Effector memory CD8-positive, alpha-beta T cell (primary cell): ENCODE data around the gene SLC27A3.
A peak's percentile ranks its signal among the peaks of the same experiment; 100 is the strongest.

Experiments used
- ATAC-seq: fragments of 150-1000 bp; cut with Tn5 transposase; replicated peaks from 2 replicates; pipeline ENCODE4 v1.10.0; 2021; ENCODE audit warnings: mild to moderate bottlenecking, moderate library complexity
- DNase-seq, 3 experiments: peaks; one replicate each; pipeline ENCODE4 v3.0.0; 2021
- H3K27ac Mint-ChIP-seq, 2 donors: one replicate each; pipeline ENCODE4 v1.8.0; 2022; ENCODE audit warnings: mild to moderate bottlenecking in 2 of 2, mixed read lengths in 2 of 2, moderate library complexity in 2 of 2
- H3K27me3 Mint-ChIP-seq, 2 donors: one replicate each; pipeline ENCODE4 v1.8.0; 2022; ENCODE audit warnings: mixed read lengths in 2 of 2
- H3K36me3 Mint-ChIP-seq: one replicate; pipeline ENCODE4 v1.8.0; 2022; ENCODE audit warnings: mild to moderate bottlenecking, moderate library complexity, mixed read lengths; ENCODE audit not compliant: insufficient read depth
- H3K4me1 Mint-ChIP-seq, 2 donors: one replicate each; pipeline ENCODE4 v1.8.0; 2022; ENCODE audit warnings: low read depth in 2 of 2, mixed read lengths in 2 of 2
- H3K4me3 Mint-ChIP-seq, 2 donors: one replicate each; pipeline ENCODE4 v1.8.0; 2022; ENCODE audit warnings: mild to moderate bottlenecking in 2 of 2, mixed read lengths in 2 of 2, moderate library complexity in 2 of 2
- H3K9me3 Mint-ChIP-seq, 2 donors: one replicate each; pipeline ENCODE4 v1.8.0; 2022; ENCODE audit warnings: mixed read lengths in 2 of 2

The SLC27A3 gene

GRCh38 chr1:153770797-153771196 lies 4.4 kb upstream of the SLC27A3 start:
- no peak overlapping the region for H3K27ac Mint-ChIP-seq
- H3K4me1 Mint-ChIP-seq = peaks cover 10 to 19% of the 10 kb centered on the region in 2 donors
- H3K27me3 Mint-ChIP-seq = no peaks in the 10 kb centered on the region
- H3K4me3 Mint-ChIP-seq = no peak overlapping the region
- no peaks in the 10 kb centered on the region for H3K9me3 Mint-ChIP-seq
- ATAC-seq (no peak), DNase-seq (no peak)
- H3K36me3 Mint-ChIP-seq = peaks cover 17% of the 10 kb centered on the region

- DNase-seq (no peak), ATAC-seq (no peak)
- H3K4me1 Mint-ChIP-seq = peaks cover 10 to 19% of the 10 kb centered on the region in 2 donors
- H3K27me3 Mint-ChIP-seq = no peaks in the 10 kb centered on the region
- H3K4me3 Mint-ChIP-seq = no peak overlapping the region
- H3K36me3 Mint-ChIP-seq = peaks cover 16% of the 10 kb centered on the region
- no peaks in the 10 kb centered on the region for H3K9me3 Mint-ChIP-seq
- H3K27ac Mint-ChIP-seq = no peak overlapping the region
Observed at GRCh38 chr1:153771261-153771660, 3.9 kb upstream of the SLC27A3 start.

- ATAC-seq = no peak
- Mint-ChIP-seq H3K9me3 (no peaks in the 10 kb centered on the region), H3K4me1 (peaks cover 17 to 25% of the 10 kb centered on the region in 2 donors), H3K27ac (no peak overlapping the region), H3K4me3 (no peak overlapping the region), H3K36me3 (peaks cover 17% of the 10 kb centered on the region), H3K27me3 (no peaks in the 10 kb centered on the region)
- no peak for DNase-seq
Observed at GRCh38 chr1:153771841-153772593, 3.2 kb upstream of the SLC27A3 start.

- peak overlapping the region in 1 of 2 donors; percentile 86 for H3K4me3 Mint-ChIP-seq
- no peak for ATAC-seq
Observed at GRCh38 chr1:153773096-153773921, 1.9 kb upstream of the SLC27A3 start.

GRCh38 chr1:153774026-153774595 lies 1.1 kb upstream of the SLC27A3 start:
- Mint-ChIP-seq H3K4me3 (peak overlapping the region; percentile 83 to 86), H3K4me1 (peaks cover 27 to 39% of the 10 kb centered on the region in 2 donors), H3K27ac (peak overlapping the region; percentile 28 to 88), H3K27me3 (no peaks in the 10 kb centered on the region), H3K36me3 (peaks cover 18% of the 10 kb centered on the region), H3K9me3 (no peaks in the 10 kb centered on the region)
- DNase-seq = no peak
- ATAC-seq = no peak

More at GRCh38 chr1:153773096-153773921, 1.9 kb upstream of the SLC27A3 start:
- Mint-ChIP-seq H3K27me3 (no peaks in the 10 kb centered on the region), H3K9me3 (no peaks in the 10 kb centered on the region), H3K36me3 (peaks cover 18% of the 10 kb centered on the region), H3K4me1 (peaks cover 24 to 35% of the 10 kb centered on the region in 2 donors), H3K27ac (peak overlapping the region; percentile 28 to 88)
- DNase-seq = no peak

- peak; percentile 56 to 60 (median 58) for DNase-seq
- Mint-ChIP-seq H3K36me3 (peaks cover 15% of the 10 kb centered on the region), H3K27me3 (no peaks in the 10 kb centered on the region), H3K4me3 (peak overlapping the region; percentile 83 to 86), H3K4me1 (peaks cover 27 to 39% of the 10 kb centered on the region in 2 donors), H3K27ac (peak overlapping the region; percentile 88 to 93), H3K9me3 (no peaks in the 10 kb centered on the region)
- ATAC-seq = peak; percentile 77
Observed at GRCh38 chr1:153775458-153776327, 486 bp downstream of the SLC27A3 start.

GRCh38 chr1:153776352-153776751 lies 1.1 kb downstream of the SLC27A3 start:
- ATAC-seq = no peak
- H3K4me1 Mint-ChIP-seq = peaks cover 27 to 39% of the 10 kb centered on the region in 2 donors
- no peaks in the 10 kb centered on the region for H3K27me3 Mint-ChIP-seq
- no peak for DNase-seq
- H3K9me3 Mint-ChIP-seq = no peaks in the 10 kb centered on the region
- peaks cover 15% of the 10 kb centered on the region for H3K36me3 Mint-ChIP-seq
- peak overlapping the region; percentile 83 to 86 for H3K4me3 Mint-ChIP-seq
- peak overlapping the region; percentile 80 to 93 for H3K27ac Mint-ChIP-seq

- peak overlapping the region; percentile 78 to 80 for H3K27ac Mint-ChIP-seq
Observed at GRCh38 chr1:153776845-153777370, 1.7 kb downstream of the SLC27A3 start.

GRCh38 chr1:153777648-153778047 lies 2.4 kb downstream of the SLC27A3 start:
- DNase-seq = no peak
- Mint-ChIP-seq H3K4me1 (peaks cover 30 to 39% of the 10 kb centered on the region in 2 donors), H3K27me3 (no peaks in the 10 kb centered on the region), H3K4me3 (no peak overlapping the region), H3K9me3 (no peaks in the 10 kb centered on the region), H3K36me3 (peaks cover 15% of the 10 kb centered on the region), H3K27ac (peak overlapping the region; percentile 55 to 80)
- ATAC-seq = no peak

More at GRCh38 chr1:153776845-153777370, 1.7 kb downstream of the SLC27A3 start:
- Mint-ChIP-seq H3K27me3 (no peaks in the 10 kb centered on the region), H3K9me3 (no peaks in the 10 kb centered on the region), H3K36me3 (peaks cover 15% of the 10 kb centered on the region), H3K4me3 (peak overlapping the region; percentile 83 to 86), H3K4me1 (peaks cover 27 to 39% of the 10 kb centered on the region in 2 donors)
- no peak for ATAC-seq
- DNase-seq = no peak

- H3K27ac Mint-ChIP-seq = peak overlapping the region; percentile 55 to 80
- DNase-seq (no peak), ATAC-seq (no peak)
- H3K9me3 Mint-ChIP-seq = no peaks in the 10 kb centered on the region
- peaks cover 34 to 38% of the 10 kb centered on the region in 2 donors for H3K4me1 Mint-ChIP-seq
- H3K4me3 Mint-ChIP-seq = no peak overlapping the region
- no peaks in the 10 kb centered on the region for H3K27me3 Mint-ChIP-seq
- H3K36me3 Mint-ChIP-seq = peaks cover 16% of the 10 kb centered on the region
Observed at GRCh38 chr1:153778051-153778823, 3.0 kb downstream of the SLC27A3 start.

GRCh38 chr1:153778824-153779519 lies 3.8 kb downstream of the SLC27A3 start:
- no peak for DNase-seq
- H3K27me3 Mint-ChIP-seq = no peaks in the 10 kb centered on the region
- H3K27ac Mint-ChIP-seq = peak overlapping the region in 1 of 2 donors; percentile 41
- no peaks in the 10 kb centered on the region for H3K9me3 Mint-ChIP-seq
- peaks cover 31 to 34% of the 10 kb centered on the region in 2 donors for H3K4me1 Mint-ChIP-seq
- ATAC-seq = no peak
- peaks cover 21% of the 10 kb centered on the region for H3K36me3 Mint-ChIP-seq
- no peak overlapping the region for H3K4me3 Mint-ChIP-seq
